ENCODE data around the gene ADARB1. TPM values are rescaled to one million over a fixed set of nuclear protein-coding genes. Genes with fewer than 3 reads are reported as not detected.

ADARB1 gene
- total and polyA plus RNA-seq, 2 donors: 11.9 to 14.6 TPM

DNA sequence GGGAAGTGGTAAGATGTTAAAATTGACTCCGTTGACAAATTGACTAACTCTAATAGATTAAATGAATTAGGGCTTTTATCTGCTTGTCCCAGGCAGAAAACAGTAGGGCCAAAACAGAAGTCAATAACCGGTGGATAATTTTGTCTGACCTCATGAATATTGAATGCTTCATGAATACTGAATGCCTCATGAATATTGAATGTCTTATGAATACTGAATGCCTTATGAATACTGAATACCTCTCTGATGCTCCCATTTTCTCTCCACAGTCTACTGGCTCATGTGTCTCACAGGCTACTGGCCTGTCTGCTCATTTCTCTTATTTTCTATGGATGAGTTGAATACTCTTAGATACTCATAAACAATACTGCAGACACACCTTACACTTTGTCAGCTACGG, 157.3 kb downstream of the ADARB1 start:
- H3K4me1 ChIP-seq (ENCODE audit: control insufficient read depth in 2 of 2, insufficient read depth in 2 of 2, low read length in 2 of 2): peaks cover 0 to 2% of the 10 kb centered on the region in 2 donors

GRCh38 chr21:45234127-45234526, 159.7 kb downstream of the ADARB1 start:
- WGBS: 91% methylated on average over 28 of the region's 28 CpGs
- H3K27me3 ChIP-seq (ENCODE audit: control insufficient read depth in 2 of 2, insufficient read depth in 1 of 2, low read length in 1 of 2): peaks cover 0 to 5% of the 10 kb centered on the region in 2 donors
- no peak overlapping the region for H3K27ac ChIP-seq (ENCODE audit: low read depth in 1 of 2, low read length in 1 of 2)
- no peak for DNase-seq (ENCODE audit: low read depth in 6 of 9, low spot score in 9 of 9)
- no peaks in the 10 kb centered on the region for H3K4me1 ChIP-seq (ENCODE audit: control insufficient read depth in 2 of 2, insufficient read depth in 2 of 2, low read length in 2 of 2)
- H3K9me3 ChIP-seq (ENCODE audit: control insufficient read depth in 2 of 2, insufficient read depth in 1 of 2, low read length in 1 of 2): no peaks in the 10 kb centered on the region
- H3K36me3 ChIP-seq (ENCODE audit: control insufficient read depth in 2 of 2, insufficient read depth in 2 of 2, low read length in 1 of 2): no peaks in the 10 kb centered on the region
- no peak overlapping the region for H3K4me3 ChIP-seq (ENCODE audit: low read length in 2 of 2)

More for the DNA sequence above, 157.3 kb downstream of the ADARB1 start:
- H3K27ac ChIP-seq (ENCODE audit: low read depth in 1 of 2, low read length in 1 of 2): no peak overlapping the region
- no peaks in the 10 kb centered on the region for H3K9me3 ChIP-seq (ENCODE audit: control insufficient read depth in 2 of 2, insufficient read depth in 1 of 2, low read length in 1 of 2)
- peaks cover 0 to 5% of the 10 kb centered on the region in 2 donors for H3K27me3 ChIP-seq (ENCODE audit: control insufficient read depth in 2 of 2, insufficient read depth in 1 of 2, low read length in 1 of 2)
- H3K36me3 ChIP-seq (ENCODE audit: control insufficient read depth in 2 of 2, insufficient read depth in 2 of 2, low read length in 1 of 2): no peaks in the 10 kb centered on the region
- WGBS: 96% methylated on average over 3 of the region's 3 CpGs
- no peak overlapping the region for H3K4me3 ChIP-seq (ENCODE audit: low read length in 2 of 2)
- DNase-seq (ENCODE audit: low read depth in 6 of 9, low spot score in 9 of 9): no peak

GRCh38 chr21:45234965-45235364, 160.6 kb downstream of the ADARB1 start:
- no peak overlapping the region for H3K4me3 ChIP-seq (ENCODE audit: low read length in 2 of 2)
- H3K36me3 ChIP-seq (ENCODE audit: control insufficient read depth in 2 of 2, insufficient read depth in 2 of 2, low read length in 1 of 2): no peaks in the 10 kb centered on the region
- no peak overlapping the region for H3K27ac ChIP-seq (ENCODE audit: low read depth in 1 of 2, low read length in 1 of 2)
- no peak for DNase-seq (ENCODE audit: low read depth in 6 of 9, low spot score in 9 of 9)
- peaks cover 0 to 5% of the 10 kb centered on the region in 2 donors for H3K27me3 ChIP-seq (ENCODE audit: control insufficient read depth in 2 of 2, insufficient read depth in 1 of 2, low read length in 1 of 2)
- H3K4me1 ChIP-seq (ENCODE audit: control insufficient read depth in 2 of 2, insufficient read depth in 2 of 2, low read length in 2 of 2): no peaks in the 10 kb centered on the region
- WGBS: 92% methylated on average over 8 of the region's 8 CpGs
- H3K9me3 ChIP-seq (ENCODE audit: control insufficient read depth in 2 of 2, insufficient read depth in 1 of 2, low read length in 1 of 2): no peaks in the 10 kb centered on the region

DNA sequence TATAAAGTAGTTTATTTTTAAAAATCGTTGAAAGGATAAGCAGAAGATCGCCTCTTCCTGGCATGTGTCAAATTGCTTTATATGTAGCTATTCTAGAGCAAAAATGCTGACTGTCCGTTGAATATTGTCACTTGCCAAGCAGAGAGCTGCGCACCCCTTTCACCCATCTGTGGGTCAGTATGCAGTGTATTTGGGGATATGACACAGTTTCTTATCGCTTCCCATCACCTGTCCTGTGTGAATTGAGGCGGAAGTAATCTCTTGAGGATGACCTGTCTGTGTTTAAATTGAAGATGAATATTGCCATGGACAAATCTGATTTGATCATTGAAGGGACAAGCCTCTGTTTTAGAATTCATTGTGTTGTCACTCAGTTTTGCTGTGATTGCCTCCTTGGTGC, 161.1 kb downstream of the ADARB1 start:
- no peak for DNase-seq (ENCODE audit: low read depth in 6 of 9, low spot score in 9 of 9)
- Histone ChIP-seq H3K4me3 (ENCODE audit: low read length in 2 of 2) (no peak overlapping the region), H3K9me3 (ENCODE audit: control insufficient read depth in 2 of 2, insufficient read depth in 1 of 2, low read length in 1 of 2) (no peaks in the 10 kb centered on the region), H3K27me3 (ENCODE audit: control insufficient read depth in 2 of 2, insufficient read depth in 1 of 2, low read length in 1 of 2) (peaks cover 0 to 5% of the 10 kb centered on the region in 2 donors), H3K4me1 (ENCODE audit: control insufficient read depth in 2 of 2, insufficient read depth in 2 of 2, low read length in 2 of 2) (no peaks in the 10 kb centered on the region), H3K27ac (ENCODE audit: low read depth in 1 of 2, low read length in 1 of 2) (no peak overlapping the region), H3K36me3 (ENCODE audit: control insufficient read depth in 2 of 2, insufficient read depth in 2 of 2, low read length in 1 of 2) (no peaks in the 10 kb centered on the region)
- WGBS: 95% methylated on average over 6 of the region's 6 CpGs

- no peak for DNase-seq (ENCODE audit: low read depth in 6 of 9, low spot score in 9 of 9)
- 12% methylated on average over 2 of the region's 2 CpGs for WGBS
Observed at GRCh38 chr21:45236481-45236880, 162.1 kb downstream of the ADARB1 start.

GRCh38 chr21:45237401-45237800, 163.0 kb downstream of the ADARB1 start:
- Histone ChIP-seq H3K9me3 (ENCODE audit: control insufficient read depth in 2 of 2, insufficient read depth in 1 of 2, low read length in 1 of 2) (peaks cover 0 to 3% of the 10 kb centered on the region in 2 donors), H3K36me3 (ENCODE audit: control insufficient read depth in 2 of 2, insufficient read depth in 2 of 2, low read length in 1 of 2) (no peaks in the 10 kb centered on the region), H3K4me3 (ENCODE audit: low read length in 2 of 2) (no peak overlapping the region), H3K27me3 (ENCODE audit: control insufficient read depth in 2 of 2, insufficient read depth in 1 of 2, low read length in 1 of 2) (peaks cover 0 to 5% of the 10 kb centered on the region in 2 donors), H3K27ac (ENCODE audit: low read depth in 1 of 2, low read length in 1 of 2) (no peak overlapping the region), H3K4me1 (ENCODE audit: control insufficient read depth in 2 of 2, insufficient read depth in 2 of 2, low read length in 2 of 2) (no peaks in the 10 kb centered on the region)
- WGBS: 96% methylated on average over 7 of the region's 7 CpGs
- no peak for DNase-seq (ENCODE audit: low read depth in 6 of 9, low spot score in 9 of 9)

More at GRCh38 chr21:45236481-45236880, 162.1 kb downstream of the ADARB1 start:
- peaks cover 0 to 5% of the 10 kb centered on the region in 2 donors for H3K27me3 ChIP-seq (ENCODE audit: control insufficient read depth in 2 of 2, insufficient read depth in 1 of 2, low read length in 1 of 2)
- H3K27ac ChIP-seq (ENCODE audit: low read depth in 1 of 2, low read length in 1 of 2): no peak overlapping the region
- no peaks in the 10 kb centered on the region for H3K4me1 ChIP-seq (ENCODE audit: control insufficient read depth in 2 of 2, insufficient read depth in 2 of 2, low read length in 2 of 2)
- H3K4me3 ChIP-seq (ENCODE audit: low read length in 2 of 2): no peak overlapping the region
- peaks cover 0 to 3% of the 10 kb centered on the region in 2 donors for H3K9me3 ChIP-seq (ENCODE audit: control insufficient read depth in 2 of 2, insufficient read depth in 1 of 2, low read length in 1 of 2)
- no peaks in the 10 kb centered on the region for H3K36me3 ChIP-seq (ENCODE audit: control insufficient read depth in 2 of 2, insufficient read depth in 2 of 2, low read length in 1 of 2)

- Histone ChIP-seq H3K27ac (ENCODE audit: low read depth in 1 of 2, low read length in 1 of 2) (no peak overlapping the region), H3K4me3 (ENCODE audit: low read length in 2 of 2) (no peak overlapping the region), H3K4me1 (ENCODE audit: control insufficient read depth in 2 of 2, insufficient read depth in 2 of 2, low read length in 2 of 2) (no peaks in the 10 kb centered on the region), H3K27me3 (ENCODE audit: control insufficient read depth in 2 of 2, insufficient read depth in 1 of 2, low read length in 1 of 2) (no peaks in the 10 kb centered on the region), H3K36me3 (ENCODE audit: control insufficient read depth in 2 of 2, insufficient read depth in 2 of 2, low read length in 1 of 2) (no peaks in the 10 kb centered on the region), H3K9me3 (ENCODE audit: control insufficient read depth in 2 of 2, insufficient read depth in 1 of 2, low read length in 1 of 2) (peaks cover 0 to 9% of the 10 kb centered on the region in 2 donors)
- no peak for DNase-seq (ENCODE audit: low read depth in 6 of 9, low spot score in 9 of 9)
- 90% methylated on average over 3 of the region's 3 CpGs for WGBS
Observed at GRCh38 chr21:45241357-45241756, 167.0 kb downstream of the ADARB1 start.

- peaks cover 0 to 9% of the 10 kb centered on the region in 2 donors for H3K9me3 ChIP-seq (ENCODE audit: control insufficient read depth in 2 of 2, insufficient read depth in 1 of 2, low read length in 1 of 2)
- peaks cover 0 to 6% of the 10 kb centered on the region in 2 donors for H3K27me3 ChIP-seq (ENCODE audit: control insufficient read depth in 2 of 2, insufficient read depth in 1 of 2, low read length in 1 of 2)
- H3K4me3 ChIP-seq (ENCODE audit: low read length in 2 of 2): no peak overlapping the region
- H3K36me3 ChIP-seq (ENCODE audit: control insufficient read depth in 2 of 2, insufficient read depth in 2 of 2, low read length in 1 of 2): no peaks in the 10 kb centered on the region
- no peak for DNase-seq (ENCODE audit: low read depth in 6 of 9, low spot score in 9 of 9)
- H3K27ac ChIP-seq (ENCODE audit: low read depth in 1 of 2, low read length in 1 of 2): no peak overlapping the region
- WGBS: 79% methylated on average over 3 of the region's 3 CpGs
- H3K4me1 ChIP-seq (ENCODE audit: control insufficient read depth in 2 of 2, insufficient read depth in 2 of 2, low read length in 2 of 2): no peaks in the 10 kb centered on the region
Observed at GRCh38 chr21:45243603-45244002, 169.2 kb downstream of the ADARB1 start.

- Histone ChIP-seq H3K27me3 (ENCODE audit: control insufficient read depth in 2 of 2, insufficient read depth in 1 of 2, low read length in 1 of 2) (peaks cover 0 to 12% of the 10 kb centered on the region in 2 donors), H3K27ac (ENCODE audit: low read depth in 1 of 2, low read length in 1 of 2) (no peak overlapping the region), H3K9me3 (ENCODE audit: control insufficient read depth in 2 of 2, insufficient read depth in 1 of 2, low read length in 1 of 2) (peaks cover 0 to 9% of the 10 kb centered on the region in 2 donors), H3K4me1 (ENCODE audit: control insufficient read depth in 2 of 2, insufficient read depth in 2 of 2, low read length in 2 of 2) (no peaks in the 10 kb centered on the region), H3K36me3 (ENCODE audit: control insufficient read depth in 2 of 2, insufficient read depth in 2 of 2, low read length in 1 of 2) (no peaks in the 10 kb centered on the region), H3K4me3 (ENCODE audit: low read length in 2 of 2) (no peak overlapping the region)
- 95% methylated on average over 8 of the region's 8 CpGs for WGBS
- no peak for DNase-seq (ENCODE audit: low read depth in 6 of 9, low spot score in 9 of 9)
Observed at GRCh38 chr21:45244799-45245340, 170.5 kb downstream of the ADARB1 start.

Measured in thymus (tissue), 11 donors.